Measurements from ENCODE around the gene ADAT3.
A peak's percentile ranks its signal among the peaks of the same experiment; 100 is the strongest.
"Not testable (repeated sequence)": the region's sequence is repeated elsewhere in the genome, so short reads cannot be mapped to it uniquely, and the experiment has no call there.

The ADAT3 gene

GRCh38 chr19:1880611-1881392 is 24.4 kb upstream of the ADAT3 start:
- Histone ChIP-seq H3K27ac (ENCODE audit: low read length, poor library complexity, severe bottlenecking) (no peak overlapping the region), H3K79me1 (replicated peaks; ENCODE audit: low read length, poor library complexity, severe bottlenecking) (peaks cover 14% of the 10 kb centered on the region), H2BK5ac (ENCODE audit: low read depth, low read length, poor library complexity, severe bottlenecking) (no peak overlapping the region), H4K91ac (ENCODE audit: low read length) (peak overlapping the region; percentile 54), H3K9me3 (ENCODE audit: control insufficient read depth, low read length) (no peaks in the 10 kb centered on the region), H2BK120ac (ENCODE audit: low read depth, low read length) (no peak overlapping the region), H3K4me3 (ENCODE audit: insufficient read depth in 1 of 2, low read depth in 1 of 2, low read length in 2 of 2) (no peak overlapping the region), H3K4me1 (ENCODE audit: control insufficient read depth, insufficient read depth, low read depth, low read length) (peaks cover 34% of the 10 kb centered on the region), H2AK5ac (ENCODE audit: low read length, severe bottlenecking) (no peak overlapping the region), H3K9ac (ENCODE audit: low read length) (no peak overlapping the region), H3K27me3 (ENCODE audit: control insufficient read depth in 1 of 2, insufficient read depth in 1 of 2, low read length in 2 of 2) (no peaks in the 10 kb centered on the region), H3K36me3 (ENCODE audit: control insufficient read depth in 1 of 2, insufficient read depth in 2 of 2, low read depth in 1 of 2, low read length in 2 of 2) (peaks cover 0 to 38% of the 10 kb centered on the region in 2 experiments), H3K18ac (ENCODE audit: low read depth in 1 of 2, low read length in 2 of 2) (no peak overlapping the region), H3K4ac (ENCODE audit: low read depth in 1 of 2, low read length in 2 of 2) (no peak overlapping the region), H2BK12ac (ENCODE audit: low read length in 2 of 2) (no peak overlapping the region), H3K4me2 (ENCODE audit: low read length, poor library complexity, severe bottlenecking) (no peak overlapping the region), H2BK15ac (ENCODE audit: low read depth, poor library complexity, severe bottlenecking) (no peak overlapping the region), H3K14ac (ENCODE audit: low read length in 2 of 2) (no peak overlapping the region), H3K23ac (ENCODE audit: low read length in 2 of 2) (no peak overlapping the region), H2AFZ (ENCODE audit: low read depth, low read length) (no peak overlapping the region), H4K8ac (ENCODE audit: low read length) (peak overlapping the region; percentile 29)
- no peak for DNase-seq
- WGBS, result 97% methylated on average over 25 of the region's 35 CpGs

GRCh38 chr19:1881393-1882088 is 23.7 kb upstream of the ADAT3 start:
- not testable (repeated sequence) for H3K14ac ChIP-seq (ENCODE audit: low read length in 2 of 2); H3K27ac ChIP-seq (ENCODE audit: low read length, poor library complexity, severe bottlenecking); H3K4me3 ChIP-seq (ENCODE audit: insufficient read depth in 1 of 2, low read depth in 1 of 2, low read length in 2 of 2); H3K18ac ChIP-seq (ENCODE audit: low read depth in 1 of 2, low read length in 2 of 2); H4K91ac ChIP-seq (ENCODE audit: low read length); DNase-seq; H3K23ac ChIP-seq (ENCODE audit: low read length in 2 of 2); H3K4ac ChIP-seq (ENCODE audit: low read depth in 1 of 2, low read length in 2 of 2); H2BK12ac ChIP-seq (ENCODE audit: low read length in 2 of 2); H2BK15ac ChIP-seq (ENCODE audit: low read depth, poor library complexity, severe bottlenecking); H2AK5ac ChIP-seq (ENCODE audit: low read length, severe bottlenecking); H3K9ac ChIP-seq (ENCODE audit: low read length); H3K9me3 ChIP-seq (ENCODE audit: control insufficient read depth, low read length); H2BK120ac ChIP-seq (ENCODE audit: low read depth, low read length); H3K27me3 ChIP-seq (ENCODE audit: control insufficient read depth in 1 of 2, insufficient read depth in 1 of 2, low read length in 2 of 2); H3K4me2 ChIP-seq (ENCODE audit: low read length, poor library complexity, severe bottlenecking); H2AFZ ChIP-seq (ENCODE audit: low read depth, low read length); H2BK5ac ChIP-seq (ENCODE audit: low read depth, low read length, poor library complexity, severe bottlenecking)
- Histone ChIP-seq H4K8ac (ENCODE audit: low read length) (peak overlapping the region; percentile 9), H3K36me3 (ENCODE audit: control insufficient read depth in 1 of 2, insufficient read depth in 2 of 2, low read depth in 1 of 2, low read length in 2 of 2) (peaks cover 0 to 37% of the 10 kb centered on the region in 2 experiments), H3K79me1 (replicated peaks; ENCODE audit: low read length, poor library complexity, severe bottlenecking) (peaks cover 11% of the 10 kb centered on the region), H3K4me1 (ENCODE audit: control insufficient read depth, insufficient read depth, low read depth, low read length) (peaks cover 31% of the 10 kb centered on the region)
- WGBS, result 96% methylated on average over 19 of the region's 44 CpGs

GRCh38 chr19:1882089-1882785 is 23.0 kb upstream of the ADAT3 start:
- no peak overlapping the region for H3K4me2 ChIP-seq (ENCODE audit: low read length, poor library complexity, severe bottlenecking)
- H3K27ac ChIP-seq (ENCODE audit: low read length, poor library complexity, severe bottlenecking), result no peak overlapping the region
- peaks cover 29% of the 10 kb centered on the region for H3K4me1 ChIP-seq (ENCODE audit: control insufficient read depth, insufficient read depth, low read depth, low read length)
- no peaks in the 10 kb centered on the region for H3K9me3 ChIP-seq (ENCODE audit: control insufficient read depth, low read length)
- H2BK12ac ChIP-seq (ENCODE audit: low read length in 2 of 2), result no peak overlapping the region
- peaks cover 0 to 34% of the 10 kb centered on the region in 2 experiments for H3K36me3 ChIP-seq (ENCODE audit: control insufficient read depth in 1 of 2, insufficient read depth in 2 of 2, low read depth in 1 of 2, low read length in 2 of 2)
- no peak overlapping the region for H3K23ac ChIP-seq (ENCODE audit: low read length in 2 of 2)
- no peak overlapping the region for H2BK120ac ChIP-seq (ENCODE audit: low read depth, low read length)
- H3K18ac ChIP-seq (ENCODE audit: low read depth in 1 of 2, low read length in 2 of 2), result peak overlapping the region in 1 of 2 experiments; percentile 11
- H3K27me3 ChIP-seq (ENCODE audit: control insufficient read depth in 1 of 2, insufficient read depth in 1 of 2, low read length in 2 of 2), result no peaks in the 10 kb centered on the region
- peak overlapping the region in 1 of 2 experiments; percentile 24 for H3K4ac ChIP-seq (ENCODE audit: low read depth in 1 of 2, low read length in 2 of 2)
- H2AK5ac ChIP-seq (ENCODE audit: low read length, severe bottlenecking), result no peak overlapping the region
- H2BK15ac ChIP-seq (ENCODE audit: low read depth, poor library complexity, severe bottlenecking), result no peak overlapping the region
- peaks cover 9% of the 10 kb centered on the region for H3K79me1 ChIP-seq (replicated peaks; ENCODE audit: low read length, poor library complexity, severe bottlenecking)
- H4K91ac ChIP-seq (ENCODE audit: low read length), result no peak overlapping the region
- no peak overlapping the region for H3K14ac ChIP-seq (ENCODE audit: low read length in 2 of 2)
- peak overlapping the region in 1 of 2 experiments; percentile 91 for H3K4me3 ChIP-seq (ENCODE audit: insufficient read depth in 1 of 2, low read depth in 1 of 2, low read length in 2 of 2)
- no peak overlapping the region for H2BK5ac ChIP-seq (ENCODE audit: low read depth, low read length, poor library complexity, severe bottlenecking)
- no peak for DNase-seq
- H2AFZ ChIP-seq (ENCODE audit: low read depth, low read length), result no peak overlapping the region
- peak overlapping the region; percentile 9 for H4K8ac ChIP-seq (ENCODE audit: low read length)
- WGBS, result 79% methylated on average over 24 of the region's 31 CpGs
- H3K9ac ChIP-seq (ENCODE audit: low read length), result peak overlapping the region; percentile 94

Data from mesenchymal stem cell (in vitro differentiated cells and primary cell).